AG09319 (cell line): Measurements from ENCODE around the gene G6PC1.
"Not testable (repeated sequence)": the region's sequence is repeated elsewhere in the genome, so short reads cannot be mapped to it uniquely, and the experiment has no call there.

Experiments
- DNase-seq: peaks from one replicate; pipeline ENCODE4 v3.0.0-alpha.2; 2010; ENCODE audit warnings: low read depth; ENCODE audit errors: extremely low read depth
- TF ChIP-seq, protein P1 (sequence below): IDR thresholded peaks from 2 replicates; pipeline ENCODE4 v1.5.1; 2011; ENCODE audit warnings: low read depth, mild to moderate bottlenecking, inconsistent platforms, low read length, moderate library complexity

The G6PC1 gene

DNA sequence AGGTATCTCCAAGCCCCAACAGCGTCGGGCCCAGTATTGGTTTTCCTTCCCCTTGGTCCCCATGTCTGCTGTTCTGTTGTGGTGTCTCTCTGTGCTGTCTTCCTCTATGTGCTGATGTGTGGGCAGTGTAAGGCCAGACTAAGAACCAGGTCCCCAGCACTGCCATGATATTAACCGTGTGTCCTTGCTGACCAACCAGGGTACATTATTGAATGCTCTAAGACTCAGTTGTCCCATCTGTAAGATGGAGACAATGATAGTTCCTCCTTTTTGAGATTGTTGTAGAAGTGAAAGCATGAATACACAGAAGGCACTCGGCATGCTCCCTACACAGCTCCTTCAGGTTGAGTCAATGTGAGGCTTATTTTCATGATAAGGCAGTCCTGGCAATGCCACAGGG is 29.0 kb upstream of the G6PC1 start:
- TF ChIP-seq, protein P1, sequence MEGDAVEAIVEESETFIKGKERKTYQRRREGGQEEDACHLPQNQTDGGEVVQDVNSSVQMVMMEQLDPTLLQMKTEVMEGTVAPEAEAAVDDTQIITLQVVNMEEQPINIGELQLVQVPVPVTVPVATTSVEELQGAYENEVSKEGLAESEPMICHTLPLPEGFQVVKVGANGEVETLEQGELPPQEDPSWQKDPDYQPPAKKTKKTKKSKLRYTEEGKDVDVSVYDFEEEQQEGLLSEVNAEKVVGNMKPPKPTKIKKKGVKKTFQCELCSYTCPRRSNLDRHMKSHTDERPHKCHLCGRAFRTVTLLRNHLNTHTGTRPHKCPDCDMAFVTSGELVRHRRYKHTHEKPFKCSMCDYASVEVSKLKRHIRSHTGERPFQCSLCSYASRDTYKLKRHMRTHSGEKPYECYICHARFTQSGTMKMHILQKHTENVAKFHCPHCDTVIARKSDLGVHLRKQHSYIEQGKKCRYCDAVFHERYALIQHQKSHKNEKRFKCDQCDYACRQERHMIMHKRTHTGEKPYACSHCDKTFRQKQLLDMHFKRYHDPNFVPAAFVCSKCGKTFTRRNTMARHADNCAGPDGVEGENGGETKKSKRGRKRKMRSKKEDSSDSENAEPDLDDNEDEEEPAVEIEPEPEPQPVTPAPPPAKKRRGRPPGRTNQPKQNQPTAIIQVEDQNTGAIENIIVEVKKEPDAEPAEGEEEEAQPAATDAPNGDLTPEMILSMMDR: no peak

DNA sequence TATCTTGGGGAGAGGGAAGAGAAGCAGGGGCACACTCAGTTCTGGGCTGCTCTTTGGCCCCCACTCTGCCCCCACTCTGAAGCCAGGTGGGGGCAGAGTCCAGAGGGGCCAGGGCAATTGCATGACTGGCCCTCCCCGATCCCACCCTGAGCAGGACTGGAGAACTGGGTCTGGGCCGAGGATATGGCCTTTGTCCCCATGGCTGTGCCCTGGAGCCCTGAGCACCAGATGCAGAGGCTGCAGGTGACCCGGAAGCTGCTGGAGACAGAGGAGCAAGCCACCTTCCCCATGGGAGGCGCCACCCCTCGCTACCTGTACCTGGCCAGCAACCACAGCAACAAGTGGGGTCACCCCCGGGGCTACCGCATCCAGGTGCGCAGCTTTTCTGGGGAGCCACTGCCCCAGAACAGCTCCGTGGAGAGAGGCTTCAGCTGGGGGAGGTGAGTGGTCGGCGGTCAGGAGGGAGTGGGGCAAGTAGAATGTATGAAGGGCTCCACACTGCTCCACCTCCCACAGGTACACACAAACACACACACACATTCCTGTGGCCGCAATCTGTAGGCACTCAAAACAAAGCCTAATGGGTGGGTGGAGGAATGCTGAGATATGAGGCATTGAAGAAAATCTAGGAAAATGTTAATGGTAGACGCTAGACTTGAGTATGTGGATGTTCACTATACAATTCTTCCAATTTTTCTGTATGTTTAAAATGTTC is 28.2 kb upstream of the G6PC1 start:
- DNase-seq: no peak
- TF ChIP-seq, protein P1: no peak

More for the DNA sequence above, 29.0 kb upstream of the G6PC1 start:
- no peak for DNase-seq

- no peak for DNase-seq
- TF ChIP-seq, protein P1: no peak
Measured at GRCh38 chr17:42873315-42873714, 27.3 kb upstream of the G6PC1 start.

DNA sequence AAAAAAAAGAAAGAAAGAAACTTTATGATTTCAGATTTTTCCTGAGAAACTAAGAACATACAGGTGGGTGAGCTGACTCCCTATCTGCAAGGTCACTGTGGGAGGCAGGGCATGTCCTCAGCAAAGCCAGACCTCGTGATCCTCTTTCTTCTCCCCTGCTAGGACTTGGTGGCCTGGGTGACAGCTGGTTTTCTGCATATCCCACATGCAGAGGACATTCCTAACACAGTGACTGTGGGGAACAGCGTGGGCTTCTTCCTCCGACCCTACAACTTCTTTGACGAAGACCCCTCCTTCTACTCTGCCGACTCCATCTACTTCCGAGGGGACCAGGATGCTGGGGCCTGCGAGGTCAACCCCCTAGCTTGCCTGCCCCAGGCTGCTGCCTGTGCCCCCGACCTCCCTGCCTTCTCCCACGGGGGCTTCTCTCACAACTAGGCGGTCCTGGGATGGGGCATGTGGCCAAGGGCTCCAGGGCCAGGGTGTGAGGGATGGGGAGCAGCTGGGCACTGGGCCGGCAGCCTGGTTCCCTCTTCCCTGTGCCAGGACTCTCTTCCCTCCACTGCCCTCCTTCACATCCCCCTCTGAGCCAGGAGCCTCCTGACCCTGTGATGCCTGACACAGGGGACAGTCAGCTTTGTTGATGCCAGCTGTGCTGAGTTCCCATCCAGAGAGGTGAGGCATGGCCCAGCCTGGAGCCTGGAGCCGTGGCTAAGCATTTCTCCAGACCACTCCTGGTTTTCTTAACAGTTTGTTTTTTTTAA is 26.5 kb upstream of the G6PC1 start:
- DNase-seq: not testable (repeated sequence)

- no peak for DNase-seq
- TF ChIP-seq, protein P1: no peak
Measured at GRCh38 chr17:42877037-42877436, 23.6 kb upstream of the G6PC1 start.

DNA sequence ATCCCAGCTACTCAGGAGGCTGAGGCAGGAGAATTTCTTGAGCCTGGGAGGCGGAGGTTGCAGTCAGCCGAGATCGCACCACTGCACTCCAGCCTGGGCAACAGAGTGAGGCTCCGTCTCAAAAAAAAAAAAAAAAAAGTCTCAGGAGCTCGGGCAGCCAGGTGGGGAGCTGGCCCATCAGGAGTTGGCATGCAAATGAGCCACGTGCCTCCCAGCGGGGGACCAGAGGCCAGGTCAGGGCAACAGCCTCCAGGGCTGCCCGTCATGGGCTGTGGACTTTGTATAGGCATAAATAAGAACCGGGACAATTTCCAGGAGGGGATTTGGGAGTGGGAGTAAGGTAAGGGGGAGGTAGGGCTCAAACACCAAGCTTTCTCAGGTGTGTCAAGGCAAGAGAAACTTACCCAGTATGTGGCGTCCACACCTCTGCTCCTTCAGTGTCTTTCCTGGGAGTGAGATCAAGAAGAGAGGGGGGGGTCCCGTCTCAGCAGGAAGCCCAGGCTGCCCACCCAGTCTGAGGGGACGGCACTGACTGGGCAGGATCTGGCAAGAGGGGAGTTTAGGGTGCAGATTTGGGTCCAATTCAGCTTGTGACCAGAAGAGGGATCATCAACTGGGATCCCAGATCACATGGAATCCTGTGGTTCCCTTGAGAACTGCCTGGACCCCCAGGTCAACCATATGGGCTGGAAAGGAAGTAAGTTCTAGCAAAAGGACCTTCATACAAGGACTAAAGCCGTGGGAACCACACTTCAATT is 22.3 kb upstream of the G6PC1 start:
- TF ChIP-seq, protein P1: no peak
- DNase-seq: no peak

GRCh38 chr17:42878924-42879595 is 21.5 kb upstream of the G6PC1 start:
- TF ChIP-seq, protein P1: no peak
- no peak for DNase-seq
